CD4-positive, alpha-beta T cell treated with Interleukin-15 for 1 hour (primary cell): ENCODE measurements around the gene CHGA.

Experiments
- DNase-seq: peaks from one replicate; pipeline ENCODE4 v3.0.0-alpha.2; 2020

Gene CHGA

GRCh38 chr14:92945959-92946846 lies 23.3 kb downstream of the CHGA start:
- no peak for DNase-seq

- no peak for DNase-seq
Measured at GRCh38 chr14:92946847-92947545, 24.0 kb downstream of the CHGA start.

- DNase-seq = no peak
Measured at GRCh38 chr14:92948647-92949046, 25.7 kb downstream of the CHGA start.

- no peak for DNase-seq
Measured at GRCh38 chr14:92949496-92950192, 26.7 kb downstream of the CHGA start.

- DNase-seq = no peak
Measured at GRCh38 chr14:92950193-92950540, 27.2 kb downstream of the CHGA start.

GRCh38 chr14:92950773-92951172 lies 27.8 kb downstream of the CHGA start:
- no peak for DNase-seq

GRCh38 chr14:92951261-92951660 lies 28.3 kb downstream of the CHGA start:
- DNase-seq = no peak

GRCh38 chr14:92951912-92952471 lies 29.0 kb downstream of the CHGA start:
- peak; percentile 71 for DNase-seq

- no peak for DNase-seq
Measured at GRCh38 chr14:92952481-92953298, 29.7 kb downstream of the CHGA start.

- DNase-seq = no peak
Measured at GRCh38 chr14:92953526-92953925, 30.6 kb downstream of the CHGA start.

- DNase-seq = no peak
Measured at GRCh38 chr14:92954933-92955332, 32.0 kb downstream of the CHGA start.

- no peak for DNase-seq
Measured at GRCh38 chr14:92955381-92955780, 32.4 kb downstream of the CHGA start.

GRCh38 chr14:92956961-92957360 lies 34.0 kb downstream of the CHGA start:
- DNase-seq = no peak

- no peak for DNase-seq
Measured at GRCh38 chr14:92958373-92959188, 35.6 kb downstream of the CHGA start.

- DNase-seq = no peak
Measured at GRCh38 chr14:92959189-92959531, 36.2 kb downstream of the CHGA start.

- no peak for DNase-seq
Measured at GRCh38 chr14:92959761-92960680, 37.1 kb downstream of the CHGA start.

GRCh38 chr14:92960706-92961566 lies 38.0 kb downstream of the CHGA start:
- DNase-seq = no peak

- no peak for DNase-seq
Measured at GRCh38 chr14:92961567-92961855, 38.6 kb downstream of the CHGA start.

GRCh38 chr14:92962031-92962830 lies 39.3 kb downstream of the CHGA start:
- no peak for DNase-seq
